GM12878 (cell line): ENCODE data around the gene ZNF394. TPM values are rescaled to one million over a fixed set of nuclear protein-coding genes. Genes with fewer than 3 reads are reported as not detected.
A peak's percentile ranks its signal among the peaks of the same experiment; 100 is the strongest.

Experiments
- ATAC-seq: fragments of 200-7000 bp; cut with Tn5 transposase; 3 replicates; pipeline ENCODE4 v1.9.1; 2020; ENCODE audit warnings: mild to moderate bottlenecking, moderate library complexity
- BruUV-seq: library from RNA; stranded (reverse); fragments of 400-500 nt; replicated peaks from 2 replicates; lab custom pipeline; 2021; lab: Mats Ljungman, UMichigan
- CTCF ChIA-PET: fragments of 300-600 bp; sonication (Branson Sonifier 250); formaldehyde crosslinking; extraction: SDS; loops from one replicate; lab custom pipeline; 2021; ENCODE audit warnings: inconsistent platforms; lab: Yijun Ruan, JAX
- POLR2A ChIA-PET: fragments of 350-600 bp; formaldehyde crosslinking; extraction: SDS; loops from one replicate; lab custom pipeline; 2021; ENCODE audit warnings: inconsistent platforms; lab: Charles Lee
- RAD21 ChIA-PET: fragments of 300-600 bp; sonication (Branson Sonifier 250); formaldehyde crosslinking; loops from one replicate; lab custom pipeline; 2023; ENCODE audit warnings: antibody characterized with exemption; ENCODE audit not compliant: unreplicated experiment; lab: Charles Lee
- SMC1A ChIA-PET: fragments of 300-600 bp; sonication (Branson Sonifier 250); formaldehyde crosslinking; loops from one replicate; lab custom pipeline; 2023; ENCODE audit not compliant: unreplicated experiment, uncharacterized antibody; lab: Charles Lee
- DNase-seq: peaks from one replicate; pipeline ENCODE4 v3.0.0-alpha.2; 2011; ENCODE audit warnings: low read depth, low spot score
- FAIRE-seq: peaks from 3 replicates; lab custom pipeline; 2011; peaks lifted over from hg19 to GRCh38; lab: Jason Lieb, UNC
- H2AFZ ChIP-seq: 2 replicates; pipeline ENCODE4 v1.6.0; 2011; ENCODE audit warnings: low read depth, low read length, control low read depth; ENCODE audit not compliant: control insufficient read depth
- H3K27ac ChIP-seq: 2 replicates; pipeline ENCODE4 v1.5.1; 2011; ENCODE audit warnings: control low read depth; ENCODE audit not compliant: control insufficient read depth, insufficient read depth
- H3K27me3 ChIP-seq, 2 experiments: replicated peaks in 1 of 2; 2 replicates each; pipeline versions ENCODE4 v1.6.0 to v1.6.1; 2011; ENCODE audit warnings: low read length in 1 of 2; ENCODE audit not compliant: control insufficient read depth in 2 of 2, insufficient read depth in 2 of 2
- H3K36me3 ChIP-seq, 2 experiments: 2 replicates each; pipeline ENCODE4 v1.5.1; 2011; ENCODE audit warnings: low read length in 1 of 2; ENCODE audit not compliant: control insufficient read depth in 2 of 2, insufficient read depth in 2 of 2
- H3K4me1 ChIP-seq: 2 replicates; pipeline ENCODE4 v1.6.1; 2011; ENCODE audit warnings: mild to moderate bottlenecking, low read length, moderate library complexity, mixed read lengths; ENCODE audit not compliant: control insufficient read depth, insufficient read depth
- H3K4me2 ChIP-seq: 2 replicates; pipeline ENCODE4 v1.6.0; 2011; ENCODE audit warnings: control low read depth; ENCODE audit not compliant: control insufficient read depth, insufficient read depth
- H3K4me3 ChIP-seq: fragments of 200-600 bp; sonication (generic); 2 replicates; pipeline ENCODE4 v1.5.1; 2016
- H3K79me2 ChIP-seq: 2 replicates; pipeline ENCODE4 v1.6.0; 2011; ENCODE audit warnings: low read length; ENCODE audit not compliant: control insufficient read depth, insufficient read depth
- H3K9ac ChIP-seq: 2 replicates; pipeline ENCODE4 v1.8.0; 2011; ENCODE audit warnings: low read length, control low read depth, mixed read lengths; ENCODE audit not compliant: control insufficient read depth, insufficient read depth
- H3K9me3 ChIP-seq: replicated peaks from 3 replicates; pipeline ENCODE4 v1.5.1; 2011; ENCODE audit warnings: mild to moderate bottlenecking, low read length; ENCODE audit not compliant: control insufficient read depth, insufficient read depth
- H4K20me1 ChIP-seq: 2 replicates; pipeline ENCODE4 v1.6.0; 2011; ENCODE audit not compliant: control insufficient read depth, insufficient read depth
- EP300 ChIP-seq, 2 experiments: fragments of 150-350 bp in 1 of 2; IDR thresholded peaks; 2 replicates each; pipeline ENCODE4 v1.6.1; 2011 to 2012; ENCODE audit warnings: low read depth in 2 of 2, low read length in 2 of 2, borderline replicate concordance in 1 of 2, improper control_type of control experiment in 1 of 2, inconsistent platforms in 1 of 2; ENCODE audit not compliant: control insufficient read depth in 1 of 2
- EZH2 ChIP-seq: IDR thresholded peaks from 2 replicates; pipeline ENCODE4 v1.6.1; 2012; ENCODE audit warnings: low read depth, mild to moderate bottlenecking, control low read depth, inconsistent platforms, low read length, borderline replicate concordance; ENCODE audit not compliant: control insufficient read depth
- IKZF2 ChIP-seq, 2 experiments: fragments of 450-650 bp; IDR thresholded peaks; 2 replicates each; pipeline ENCODE4 v1.6.1; 2017; ENCODE audit warnings: mild to moderate bottlenecking in 2 of 2, moderate library complexity in 2 of 2
- IRF4 ChIP-seq: IDR thresholded peaks from 2 replicates; pipeline ENCODE4 v1.6.1; 2011; ENCODE audit warnings: low read depth, low read length
- JUNB ChIP-seq: IDR thresholded peaks from 2 replicates; pipeline ENCODE4 v1.6.1; 2016; ENCODE audit warnings: antibody characterized with exemption, mild to moderate bottlenecking
- WGBS: methylation state at CpG from one replicate; pipeline ENCODE4 v1.1.6; 2016; ENCODE audit warnings: low lambda C conversion rate; ENCODE audit not compliant: insufficient replicate concordance, insufficient coverage; ENCODE audit errors: missing lambda C conversion rate; 5-methylcytosine and 5-hydroxymethylcytosine counted together
- in situ Hi-C: fragments of 300-500 bp; cut with MboI; formaldehyde crosslinking; loops from 9 replicates; pipeline ENCODE4 v1.14.3; 2018; ENCODE audit warnings: mixed read lengths
- intact Hi-C: fragments of 100-400 bp; cut with micrococcal nuclease; formaldehyde crosslinking; loops from one replicate; pipeline ENCODE4 v1.14.2; 2022; ENCODE audit not compliant: unreplicated experiment
- polyA plus RNA-seq, 11 experiments: library from polyadenylated mRNA; depleted of rRNA in 4 of 11; unstranded in 6 of 11; stranded (reverse) in 5 of 11; fragments of >200 nt; fragmentation: Nextera tagmentation in 4 of 11; fragmentation: Illumina TruSeq in 1 of 11; extraction: Ambion mirVana in 4 of 11; extraction: Trizol in 1 of 11; gene quantifications; 1 replicate in 1 of 11; 2 replicates in 10 of 11; pipeline versions ENCODE4 v1.2.1 to v1.2.3, GENCODE V29; 2011 to 2016; ENCODE audit warnings: inconsistent platforms in 2 of 11, missing spikeins in 2 of 11, low read depth in 1 of 11
- total RNA-seq, 4 experiments: library from RNA; depleted of rRNA in 3 of 4; stranded (reverse); fragments of >200 nt in 3 of 4; fragmentation: Illumina TruSeq in 1 of 4; extraction: Trizol in 1 of 4; gene quantifications; 2 replicates each; pipeline versions ENCODE4 v1.2.1 to v1.2.3, GENCODE V29; 2013 to 2021
- TF ChIP-seq, protein P1 (sequence below): fragments of 450-650 bp; IDR thresholded peaks from 2 replicates; pipeline ENCODE4 v1.6.1; 2016; ENCODE audit warnings: mild to moderate bottlenecking

Gene ZNF394
- total and polyA plus RNA-seq, 10 of the 15 experiments (the other 5 are each of a cell fraction or from before 2014, with no cell fraction given): 2.5 to 26.8 (median 22.7) TPM

- peaks cover 0 to 10% of the 10 kb centered on the region in 2 experiments; a peak in 1 of 4 replicates for H3K36me3 ChIP-seq
- H3K9me3 ChIP-seq: peaks cover 4% of the 10 kb centered on the region; the same call in 2 of the 3 replicates
- BruUV-seq: no TSS peak
- 64% methylated on average over 16 of the region's 16 CpGs for WGBS
- peak overlapping the region; percentile 95 for H3K4me3 ChIP-seq
- peak overlapping the region; percentile 88 for H2AFZ ChIP-seq
- SMC1A ChIA-PET: no interaction called here
- H3K27me3 ChIP-seq: no peaks in the 10 kb centered on the region
- peak overlapping the region; percentile 92 for H3K27ac ChIP-seq
- H3K79me2 ChIP-seq: peaks cover 50% of the 10 kb centered on the region
- H3K4me1 ChIP-seq: no peaks in the 10 kb centered on the region
- ATAC-seq: no peak
- peak overlapping the region; percentile 94 for H3K9ac ChIP-seq
- RAD21 ChIA-PET: interaction anchor here (0.6 to 1.4 kb wide), 2 partner anchors 92 to 98 kb away, joined by 3 read pairs; partner anchors contain the start of genes BUD31 and PDAP1
- TF ChIP-seq JUNB: no peak
- TF ChIP-seq, protein P1, sequence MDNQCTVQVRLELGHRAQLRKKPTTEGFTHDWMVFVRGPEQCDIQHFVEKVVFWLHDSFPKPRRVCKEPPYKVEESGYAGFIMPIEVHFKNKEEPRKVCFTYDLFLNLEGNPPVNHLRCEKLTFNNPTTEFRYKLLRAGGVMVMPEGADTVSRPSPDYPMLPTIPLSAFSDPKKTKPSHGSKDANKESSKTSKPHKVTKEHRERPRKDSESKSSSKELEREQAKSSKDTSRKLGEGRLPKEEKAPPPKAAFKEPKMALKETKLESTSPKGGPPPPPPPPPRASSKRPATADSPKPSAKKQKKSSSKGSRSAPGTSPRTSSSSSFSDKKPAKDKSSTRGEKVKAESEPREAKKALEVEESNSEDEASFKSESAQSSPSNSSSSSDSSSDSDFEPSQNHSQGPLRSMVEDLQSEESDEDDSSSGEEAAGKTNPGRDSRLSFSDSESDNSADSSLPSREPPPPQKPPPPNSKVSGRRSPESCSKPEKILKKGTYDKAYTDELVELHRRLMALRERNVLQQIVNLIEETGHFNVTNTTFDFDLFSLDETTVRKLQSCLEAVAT: peak; percentile 86
- TF ChIP-seq EZH2: no peak
- TF ChIP-seq IRF4: no peak
- TF ChIP-seq IKZF2 (IDR thresholded peaks at IDR 0.05): no peak
- TF ChIP-seq EP300 (IDR thresholded peaks at IDR 0.05; ENCODE audit: borderline replicate concordance in 1 of 2, control insufficient read depth in 1 of 2, low read depth in 2 of 2, low read length in 2 of 2): no peak
- H3K4me2 ChIP-seq: peak overlapping the region; percentile 46
- no peak for DNase-seq
- no peaks in the 10 kb centered on the region for H4K20me1 ChIP-seq
- intact Hi-C loops: loop anchor here (2.0 kb wide), 2 partner anchors 28 to 58 kb away; partner anchors contain the start of genes ZNF655 and ZNF789
- CTCF ChIA-PET: interaction anchor here (0.6 to 1.5 kb wide), 3 partner anchors 27 to 92 kb away, joined by 3 to 4 read pairs (median 3); partner anchors contain the start of genes BUD31, PDAP1 and ZNF655
- in situ Hi-C loops: no loop called here
- FAIRE-seq: no peak
- POLR2A ChIA-PET: interaction anchor here (0.5 to 2.3 kb wide), 5 partner anchors 27 to 91 kb away, joined by 3 to 15 read pairs (median 3); partner anchors contain the start of genes BUD31 and ZNF655
These were observed 542 bp upstream of the ZNF394 start for GRCh38 chr7:99500637-99501009.
